GM21515 (cell line): Measurements from ENCODE around the gene LIPC.

Source experiments
- ATAC-seq: cut with Tn5 transposase; IDR thresholded peaks from one replicate; pipeline ENCODE4 v1.9.1; 2021; ENCODE audit not compliant: unreplicated experiment

Gene LIPC

GRCh38 chr15:58572521-58572920 lies 140.7 kb downstream of the LIPC start:
- no peak for ATAC-seq

DNA sequence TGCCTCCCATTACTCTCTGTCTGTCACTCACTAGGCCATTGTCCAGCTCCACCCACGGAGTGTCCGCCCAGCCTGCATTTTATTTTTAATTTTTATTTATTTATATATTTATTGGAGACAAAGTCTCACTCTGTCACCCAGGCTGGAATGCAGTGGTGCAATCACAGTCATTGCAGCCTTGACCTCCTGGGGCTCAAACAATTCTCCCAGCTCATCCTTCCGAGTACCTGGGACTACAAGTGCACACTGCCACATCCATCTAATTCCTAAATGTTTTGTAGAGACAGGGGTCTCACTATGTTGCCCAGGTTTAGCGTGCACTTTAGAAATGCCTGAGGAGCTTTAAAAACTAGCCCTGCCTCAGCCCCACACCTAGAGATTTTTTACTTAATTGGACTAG lies 141.5 kb downstream of the LIPC start:
- no peak for ATAC-seq

DNA sequence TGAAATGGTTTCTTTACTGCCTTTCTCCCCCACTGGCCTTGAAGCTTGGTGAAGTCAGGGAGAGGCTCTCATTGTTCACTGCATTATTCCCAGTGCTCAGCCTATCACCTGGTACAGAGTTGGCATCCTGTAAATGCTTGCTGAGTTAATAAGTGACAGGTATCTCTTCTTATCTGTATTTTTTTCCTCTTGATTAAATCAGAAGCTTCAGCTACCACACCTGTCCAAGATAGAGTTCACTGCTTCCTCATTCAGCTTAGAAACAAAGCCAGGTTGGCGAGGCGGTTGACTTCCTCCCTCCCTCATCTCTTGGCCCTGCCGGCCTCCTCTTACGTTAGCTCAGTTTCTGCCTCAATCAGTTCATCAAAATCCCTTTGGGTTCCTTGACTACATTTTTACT lies 142.8 kb downstream of the LIPC start:
- ATAC-seq: no peak

DNA sequence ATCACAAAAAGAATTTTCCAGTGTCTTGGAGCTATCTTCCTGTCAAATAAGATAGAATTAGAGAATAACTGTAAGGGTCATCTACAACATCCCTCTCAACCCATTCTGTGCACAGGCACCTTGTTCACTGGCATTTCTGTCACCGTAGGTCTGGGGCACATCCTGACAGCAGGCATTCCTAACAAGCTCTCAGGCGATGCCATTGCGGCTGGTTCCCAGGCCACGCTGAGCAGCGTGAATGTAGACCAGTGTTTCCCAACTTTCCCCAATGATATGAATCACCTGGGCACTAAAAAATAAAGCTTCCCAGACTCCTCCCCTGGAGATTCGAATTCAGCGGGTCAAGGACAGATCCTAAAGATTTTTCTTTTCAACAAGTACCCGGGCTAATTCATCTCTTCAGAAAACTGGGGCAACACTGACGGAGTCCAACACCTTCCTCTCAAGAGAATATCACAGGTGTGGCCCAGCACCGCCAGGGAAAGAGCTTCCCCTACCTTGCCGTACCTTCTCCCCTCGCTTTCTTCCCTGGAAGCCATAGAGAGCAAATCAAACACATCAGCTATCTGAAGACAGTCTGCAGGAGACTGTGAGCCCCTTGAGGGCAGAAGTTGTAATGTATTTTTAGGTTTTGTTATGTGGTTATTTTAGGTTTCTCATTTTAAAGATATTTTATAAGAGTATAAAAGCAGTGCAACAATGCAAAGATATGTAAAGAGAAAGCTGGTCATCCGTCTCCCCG lies 143.4 kb downstream of the LIPC start:
- ATAC-seq: no peak

GRCh38 chr15:58576657-58577056 lies 144.9 kb downstream of the LIPC start:
- ATAC-seq: no peak

DNA sequence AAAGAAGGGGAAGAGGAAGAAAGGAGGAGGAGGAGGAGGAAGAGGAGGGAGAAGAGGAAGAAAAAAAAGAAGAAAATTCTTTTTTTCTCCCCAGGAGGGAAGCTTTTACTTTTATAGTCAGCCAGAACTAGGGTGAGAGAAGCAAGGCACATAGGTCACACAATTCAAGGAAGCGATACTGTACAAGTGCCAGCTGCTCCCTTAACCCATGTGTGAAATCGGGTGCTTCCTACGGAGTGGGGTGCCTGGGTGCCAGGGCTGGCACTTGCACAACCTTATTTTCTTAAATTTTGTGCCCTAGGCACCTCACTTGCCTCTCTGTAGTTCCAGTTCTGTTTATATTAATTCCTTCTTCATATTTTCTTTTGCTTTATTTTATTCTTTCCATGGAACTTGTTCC lies 150.4 kb downstream of the LIPC start:
- ATAC-seq: no peak

DNA sequence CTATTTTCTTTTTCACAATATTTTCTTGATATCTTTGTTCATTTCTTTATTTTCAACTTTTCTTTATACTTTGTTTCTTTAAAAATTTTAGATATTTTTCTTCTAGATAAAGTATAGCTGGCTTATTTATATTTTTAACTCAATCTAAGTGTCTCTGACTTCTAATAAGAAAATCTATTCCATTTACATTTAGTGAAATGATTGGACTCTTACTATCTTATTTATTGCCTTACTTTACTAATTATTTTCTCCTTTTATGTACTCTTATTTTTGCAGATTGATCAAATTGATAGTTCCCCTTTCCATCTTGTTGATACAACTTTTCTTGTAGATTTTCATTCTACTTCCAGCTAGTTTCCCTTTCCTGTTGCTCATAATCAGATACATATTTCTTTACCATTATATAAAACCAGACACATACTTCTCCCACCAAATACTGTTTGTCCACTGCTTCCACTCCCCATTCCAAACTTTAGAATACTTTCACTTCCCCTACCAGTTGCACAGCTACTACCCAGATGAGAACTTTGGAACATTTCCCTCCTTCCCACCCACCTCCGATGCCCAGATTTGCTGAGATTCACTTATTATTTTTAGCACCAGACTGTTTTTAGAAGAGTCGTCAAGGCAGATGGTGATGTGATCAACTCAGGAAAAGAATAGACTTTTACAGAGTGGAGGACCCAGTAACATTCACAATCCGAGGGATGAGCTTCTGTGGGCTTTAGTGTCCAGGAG lies 151.5 kb downstream of the LIPC start:
- ATAC-seq: no peak

DNA sequence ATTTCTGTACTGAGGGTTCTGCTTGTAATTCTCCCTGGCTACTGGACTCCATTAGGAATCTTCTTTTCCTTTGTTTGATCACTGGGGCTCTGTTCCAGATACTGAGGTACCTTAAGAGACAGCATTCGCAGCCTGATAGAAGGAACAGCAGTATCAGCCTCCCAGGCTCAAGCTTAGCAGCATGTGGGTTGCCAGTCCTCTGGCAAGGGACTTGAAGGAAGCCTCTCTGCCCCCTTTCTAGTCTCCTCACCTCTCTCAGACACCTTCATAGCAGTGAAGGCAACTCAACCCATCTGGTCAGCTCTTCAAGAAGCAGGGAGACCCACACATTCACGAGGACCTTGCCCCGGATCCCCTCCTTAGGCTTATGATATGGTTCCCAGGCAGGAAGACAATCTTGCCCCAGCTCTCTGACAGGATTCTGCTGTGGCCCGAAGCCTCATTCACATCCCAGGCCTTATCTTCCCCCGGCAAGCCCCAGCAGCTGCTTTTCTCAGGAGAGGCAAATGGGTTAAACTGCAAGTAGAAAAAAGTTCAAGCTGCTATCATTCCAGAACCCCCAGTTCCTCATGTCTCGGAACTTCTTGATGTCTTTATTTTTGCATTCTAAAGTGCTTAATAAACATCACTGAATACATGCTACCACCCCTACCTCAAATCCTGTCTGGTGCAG lies 153.1 kb downstream of the LIPC start:
- ATAC-seq: no peak

GRCh38 chr15:58585693-58586443 lies 154.1 kb downstream of the LIPC start:
- ATAC-seq: no peak

- ATAC-seq: no peak
Measured at GRCh38 chr15:58587486-58587885, 155.7 kb downstream of the LIPC start.

GRCh38 chr15:58588096-58588495 lies 156.3 kb downstream of the LIPC start:
- ATAC-seq: no peak

DNA sequence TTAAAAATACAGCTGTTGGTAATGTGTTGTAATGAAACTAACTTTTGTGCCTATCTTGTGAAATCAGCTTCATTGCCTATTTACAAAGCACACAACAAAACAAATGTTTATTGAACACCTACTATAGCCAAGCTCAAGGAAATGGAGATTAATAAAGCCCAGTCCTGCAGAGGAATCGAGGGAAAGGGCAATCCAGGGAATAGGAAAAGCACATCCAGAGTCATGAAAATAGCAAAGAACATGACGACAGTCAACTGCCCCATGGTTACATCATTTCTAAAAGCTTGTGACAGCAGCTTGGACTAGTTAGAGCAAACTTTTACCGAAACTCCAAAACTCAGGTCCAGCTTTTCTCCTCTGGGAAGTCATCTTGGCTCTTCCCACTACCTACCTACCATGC lies 157.3 kb downstream of the LIPC start:
- no peak for ATAC-seq

GRCh38 chr15:58590236-58590635 lies 158.4 kb downstream of the LIPC start:
- ATAC-seq: no peak

DNA sequence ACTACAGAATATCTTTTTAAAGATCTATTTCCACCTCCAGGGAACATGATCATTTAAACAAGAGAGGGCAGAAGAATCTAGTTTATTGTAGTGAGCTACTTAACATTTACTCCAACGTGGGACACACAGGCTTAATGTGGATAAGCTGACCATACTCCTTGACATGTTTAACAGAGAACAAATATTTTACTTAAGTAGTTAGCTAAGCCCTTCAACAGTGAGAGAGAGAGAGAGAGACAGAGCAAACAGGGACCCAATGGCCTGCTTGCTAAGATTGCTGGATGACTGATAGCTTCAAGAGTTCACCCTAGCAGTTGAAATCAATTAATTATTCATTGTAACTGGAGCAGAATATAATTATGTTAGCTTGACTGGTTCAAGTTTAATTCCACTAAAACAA lies 159.1 kb downstream of the LIPC start:
- no peak for ATAC-seq

DNA sequence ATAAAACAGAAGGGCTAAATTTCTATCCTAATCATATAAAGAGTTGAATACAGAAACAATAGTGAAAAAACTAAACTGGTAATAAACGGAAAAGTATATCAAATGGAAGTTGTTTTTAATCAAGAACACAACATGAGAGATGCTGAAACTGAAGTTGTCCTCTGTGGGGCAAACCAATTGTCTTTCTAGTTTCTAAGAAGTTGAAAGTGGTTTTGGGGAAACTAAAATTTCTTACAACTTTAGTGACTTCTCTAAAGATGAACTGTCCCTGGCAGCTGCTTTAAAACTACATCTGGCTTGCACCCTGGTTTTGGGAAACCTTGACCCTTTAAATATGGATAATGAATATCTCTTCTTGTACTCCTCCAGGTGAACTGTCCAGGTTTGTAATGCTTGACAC lies 162.1 kb downstream of the LIPC start:
- ATAC-seq: no peak

GRCh38 chr15:58594898-58595297 lies 163.1 kb downstream of the LIPC start:
- ATAC-seq: no peak

DNA sequence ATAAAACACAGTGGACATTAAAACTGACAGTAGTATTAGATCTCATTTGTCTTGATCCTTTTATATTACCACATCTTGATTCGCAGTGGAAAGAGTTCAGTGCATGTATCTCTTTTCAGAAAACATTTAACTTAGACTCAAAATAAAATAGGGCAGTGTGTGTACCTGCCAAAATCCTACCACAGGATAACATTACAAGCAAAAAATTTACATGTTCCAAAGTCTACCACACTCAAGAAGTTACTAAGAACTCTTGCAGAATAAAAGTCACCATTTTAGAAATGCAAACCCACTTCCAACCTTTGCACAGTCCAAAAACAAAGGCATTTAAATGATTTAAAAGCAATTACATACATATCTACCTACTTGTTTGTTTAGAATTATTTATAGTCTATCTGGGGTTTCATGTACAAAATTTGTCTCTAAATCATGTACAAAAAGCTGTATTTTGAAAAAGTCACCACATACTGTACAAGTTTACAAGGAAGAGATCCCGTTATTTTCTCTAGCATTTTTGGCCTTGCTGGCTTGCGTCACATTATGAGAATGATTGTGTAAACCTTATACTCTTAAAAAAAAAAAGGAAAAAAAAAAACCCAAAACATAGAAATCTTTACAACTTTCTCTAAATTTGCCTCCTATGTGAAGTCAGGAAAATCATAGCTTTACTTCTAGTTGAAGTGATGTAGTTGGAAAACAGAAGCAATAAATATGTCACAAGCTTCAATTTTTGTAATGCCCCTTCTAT lies 163.9 kb downstream of the LIPC start:
- ATAC-seq: no peak

DNA sequence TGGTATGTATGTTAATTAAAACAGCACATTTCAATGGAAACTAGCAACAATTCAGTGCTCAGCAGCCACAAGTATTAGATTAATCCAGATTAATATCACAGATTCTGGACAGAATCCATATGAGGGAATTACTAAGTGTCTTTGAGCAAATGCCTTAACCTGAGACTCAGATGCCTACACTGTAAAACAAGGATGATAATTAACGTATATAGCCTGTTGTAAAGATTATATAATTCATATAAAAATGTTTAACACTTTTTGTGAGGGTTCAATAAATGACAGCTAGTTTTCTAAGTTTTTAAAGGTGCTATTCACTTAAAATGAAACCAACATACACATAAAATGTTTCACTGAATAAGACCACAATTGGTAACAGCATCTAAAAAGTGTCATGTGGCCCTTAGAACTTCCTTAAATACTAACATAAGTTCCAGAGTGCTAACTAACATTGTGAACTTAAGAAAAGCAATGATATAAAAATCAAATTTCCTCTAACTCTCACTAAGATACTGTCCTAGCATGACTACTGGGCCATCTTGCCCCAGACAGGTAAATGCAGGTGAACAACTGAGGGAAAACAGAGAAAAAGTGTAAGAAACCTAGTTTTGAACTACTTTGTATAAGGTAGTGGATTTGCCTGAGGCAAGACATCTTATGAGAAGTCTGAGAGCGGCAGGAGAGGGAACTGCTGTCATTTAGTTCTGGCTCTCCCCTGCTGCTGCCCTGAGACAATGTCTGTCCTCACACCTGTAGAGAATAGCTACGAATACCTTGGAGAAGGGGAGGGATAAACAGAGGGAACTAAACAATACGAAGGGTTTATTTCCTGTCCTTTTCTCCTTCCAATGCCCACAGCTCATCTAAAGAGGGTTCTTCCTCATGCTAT lies 166.4 kb downstream of the LIPC start:
- ATAC-seq: no peak

- ATAC-seq: no peak
Measured at GRCh38 chr15:58598829-58599210, 167.0 kb downstream of the LIPC start.

DNA sequence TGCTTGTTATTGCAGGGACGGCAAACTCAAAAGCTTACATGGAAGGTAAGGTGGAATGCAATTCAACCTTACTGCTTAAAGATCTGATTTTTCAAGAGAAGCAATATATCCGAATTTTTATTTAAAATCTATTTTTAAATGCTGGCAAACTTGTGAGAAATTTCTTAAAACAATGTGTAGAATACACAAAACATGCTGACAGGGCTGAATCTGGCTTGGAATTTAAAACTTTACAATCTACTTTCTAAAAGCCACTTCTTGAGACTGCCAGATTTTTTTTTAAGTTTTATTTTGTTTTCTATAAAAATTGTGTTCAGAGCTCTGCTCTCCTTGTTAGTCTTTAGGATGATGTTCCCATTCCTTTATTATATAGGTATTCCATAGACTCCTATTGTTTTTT lies 171.0 kb downstream of the LIPC start:
- ATAC-seq: no peak
